ENCODE measurements around the gene ZBTB25.
A peak's percentile ranks its signal among the peaks of the same experiment; 100 is the strongest.

ZBTB25 gene

GRCh38 chr14:64503434-64504309 lies at the start of gene ZBTB25:
Gene ZBTB25, minus strand, starts transcription at chr14:64503838. Its CDS starts 13,305 bp downstream, at chr14:64490533.
- peak within 1 kb of the TSS; percentile 98 for H3K27ac ChIP-seq
- TF ChIP-seq CTCF (conservative IDR thresholded peaks at IDR 0.05) = no peak

- no peak for TF ChIP-seq CTCF (conservative IDR thresholded peaks at IDR 0.05)
- no peak overlapping the region for H3K27ac ChIP-seq
Measured at GRCh38 chr14:64550621-64551333, 47.1 kb upstream of the ZBTB25 start.

GRCh38 chr14:64549791-64550620 lies 46.4 kb upstream of the ZBTB25 start, which contains the start of gene PPP1R36:
Gene PPP1R36, plus strand, starts transcription at chr14:64549961. Its CDS starts 37 bp downstream, at chr14:64549998.
- TF ChIP-seq CTCF (conservative IDR thresholded peaks at IDR 0.05) = no peak
- no peak within 1 kb of the TSS for H3K27ac ChIP-seq

GRCh38 chr14:64549016-64549415 lies 45.4 kb upstream of the ZBTB25 start:
- no peak for TF ChIP-seq CTCF (conservative IDR thresholded peaks at IDR 0.05)
- H3K27ac ChIP-seq = no peak overlapping the region

GRCh38 chr14:64544607-64545312 lies 41.1 kb upstream of the ZBTB25 start:
- no peak for TF ChIP-seq CTCF (conservative IDR thresholded peaks at IDR 0.05)
- no peak overlapping the region for H3K27ac ChIP-seq

GRCh38 chr14:64542836-64543201 lies 39.2 kb upstream of the ZBTB25 start:
- TF ChIP-seq CTCF (conservative IDR thresholded peaks at IDR 0.05) = no peak
- H3K27ac ChIP-seq = no peak overlapping the region
